Cardiac fibroblast (primary cell): ENCODE measurements around the gene H1-8.
"Not testable (repeated sequence)": the region's sequence is repeated elsewhere in the genome, so short reads cannot be mapped to it uniquely, and the experiment has no call there.

Experiments
- DNase-seq, 2 donors: peaks; one replicate each; pipeline versions ENCODE4 v3.0.0 to v3.0.0-alpha.2; 2010; ENCODE audit warnings: low read depth in 2 of 2
- H3K4me3 ChIP-seq, 2 donors: replicated peaks in 1 of 2; 1 replicate in 1 of 2; 2 replicates in 1 of 2; pipeline ENCODE4 v1.5.1; 2011; ENCODE audit warnings: low read depth in 2 of 2, low read length in 2 of 2, mild to moderate bottlenecking in 2 of 2, moderate library complexity in 1 of 2
- TF ChIP-seq, protein P1 (sequence below): IDR thresholded peaks from one replicate; pipeline ENCODE4 v1.5.1; 2011; ENCODE audit warnings: low read depth, mild to moderate bottlenecking, low read length, inconsistent platforms

The H1-8 gene, protein sequence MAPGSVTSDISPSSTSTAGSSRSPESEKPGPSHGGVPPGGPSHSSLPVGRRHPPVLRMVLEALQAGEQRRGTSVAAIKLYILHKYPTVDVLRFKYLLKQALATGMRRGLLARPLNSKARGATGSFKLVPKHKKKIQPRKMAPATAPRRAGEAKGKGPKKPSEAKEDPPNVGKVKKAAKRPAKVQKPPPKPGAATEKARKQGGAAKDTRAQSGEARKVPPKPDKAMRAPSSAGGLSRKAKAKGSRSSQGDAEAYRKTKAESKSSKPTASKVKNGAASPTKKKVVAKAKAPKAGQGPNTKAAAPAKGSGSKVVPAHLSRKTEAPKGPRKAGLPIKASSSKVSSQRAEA

DNA sequence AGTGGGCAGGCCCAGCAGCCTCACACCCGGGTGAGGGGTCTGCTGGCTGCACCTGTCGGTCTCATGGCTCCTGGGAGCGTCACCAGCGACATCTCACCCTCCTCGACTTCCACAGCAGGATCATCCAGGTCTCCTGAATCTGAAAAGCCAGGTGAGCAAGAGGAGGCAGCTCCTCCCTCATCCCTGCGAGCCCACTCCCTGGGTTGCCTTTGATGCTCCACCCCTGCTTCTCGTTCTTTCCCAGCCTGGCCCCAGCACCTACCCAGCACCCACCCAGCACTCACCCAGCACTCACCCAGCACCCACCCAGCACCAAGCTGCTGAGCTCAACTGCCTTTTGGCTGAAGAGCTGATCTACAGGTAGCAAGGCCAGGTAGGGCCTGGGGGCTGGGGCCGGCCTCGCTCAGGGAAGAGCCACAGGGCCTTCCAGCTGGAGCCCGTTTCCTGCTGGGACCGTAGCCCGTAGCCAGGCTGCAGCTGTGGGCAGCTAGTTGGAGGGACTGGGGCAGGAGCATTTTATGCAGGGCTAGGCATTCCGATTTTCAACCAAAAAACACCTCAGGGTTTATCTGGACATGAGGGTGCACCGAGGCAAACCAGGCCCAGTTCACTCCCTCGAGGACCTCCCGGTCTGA, at the start of gene H1-8:
H1-8 (plus strand) TSS at position 20 of the 635 bp plus-strand sequence; CDS start at position 64, 44 bp downstream.
- TF ChIP-seq, protein P1, sequence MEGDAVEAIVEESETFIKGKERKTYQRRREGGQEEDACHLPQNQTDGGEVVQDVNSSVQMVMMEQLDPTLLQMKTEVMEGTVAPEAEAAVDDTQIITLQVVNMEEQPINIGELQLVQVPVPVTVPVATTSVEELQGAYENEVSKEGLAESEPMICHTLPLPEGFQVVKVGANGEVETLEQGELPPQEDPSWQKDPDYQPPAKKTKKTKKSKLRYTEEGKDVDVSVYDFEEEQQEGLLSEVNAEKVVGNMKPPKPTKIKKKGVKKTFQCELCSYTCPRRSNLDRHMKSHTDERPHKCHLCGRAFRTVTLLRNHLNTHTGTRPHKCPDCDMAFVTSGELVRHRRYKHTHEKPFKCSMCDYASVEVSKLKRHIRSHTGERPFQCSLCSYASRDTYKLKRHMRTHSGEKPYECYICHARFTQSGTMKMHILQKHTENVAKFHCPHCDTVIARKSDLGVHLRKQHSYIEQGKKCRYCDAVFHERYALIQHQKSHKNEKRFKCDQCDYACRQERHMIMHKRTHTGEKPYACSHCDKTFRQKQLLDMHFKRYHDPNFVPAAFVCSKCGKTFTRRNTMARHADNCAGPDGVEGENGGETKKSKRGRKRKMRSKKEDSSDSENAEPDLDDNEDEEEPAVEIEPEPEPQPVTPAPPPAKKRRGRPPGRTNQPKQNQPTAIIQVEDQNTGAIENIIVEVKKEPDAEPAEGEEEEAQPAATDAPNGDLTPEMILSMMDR, result no peak
- DNase-seq, result no peak
- H3K4me3 ChIP-seq, result no peak within 1 kb of the TSS

DNA sequence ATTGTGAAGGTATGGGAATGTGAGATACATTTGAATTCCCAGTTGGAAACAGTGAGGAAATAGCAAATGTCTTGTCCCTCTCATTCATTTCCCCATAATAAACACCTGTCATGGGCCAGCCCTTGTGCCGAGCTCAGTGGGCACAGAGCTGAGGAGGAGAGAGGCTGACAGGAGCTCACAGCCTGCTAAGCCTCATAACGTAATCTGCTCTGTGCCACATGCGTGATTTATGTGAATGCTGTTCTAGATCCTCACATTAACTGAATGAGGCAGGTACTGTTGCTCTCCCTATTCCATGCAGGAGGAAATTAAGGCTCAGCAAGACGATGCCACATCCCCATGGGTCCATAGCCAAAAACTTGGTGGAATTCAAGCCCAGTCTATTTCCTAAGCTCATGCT, 49.8 kb upstream of the H1-8 start:
- DNase-seq, result no peak
- TF ChIP-seq, protein P1, result no peak
- H3K4me3 ChIP-seq, result no peak overlapping the region

DNA sequence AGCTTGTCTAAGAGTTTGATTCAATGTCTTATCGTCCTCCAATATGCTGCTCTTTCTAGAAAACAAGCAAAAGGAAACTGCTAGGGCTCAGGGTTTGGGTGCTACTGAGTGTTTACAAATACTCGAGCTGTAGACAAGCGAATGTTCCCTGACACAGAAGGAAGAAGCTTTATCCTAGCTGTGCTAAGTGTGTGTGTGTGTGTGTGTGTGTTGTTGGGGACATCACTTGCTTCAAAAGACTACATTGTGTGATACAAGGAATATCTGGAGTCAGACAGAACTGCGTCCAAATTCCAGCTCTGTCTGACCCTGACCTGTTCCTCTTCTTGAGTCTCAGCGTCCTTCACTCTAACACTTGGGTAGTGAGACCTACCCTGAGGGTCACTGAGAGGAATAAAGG, 48.5 kb upstream of the H1-8 start:
- peak in 1 of 2 donors; percentile 20 for DNase-seq
- not testable (repeated sequence) for H3K4me3 ChIP-seq

DNA sequence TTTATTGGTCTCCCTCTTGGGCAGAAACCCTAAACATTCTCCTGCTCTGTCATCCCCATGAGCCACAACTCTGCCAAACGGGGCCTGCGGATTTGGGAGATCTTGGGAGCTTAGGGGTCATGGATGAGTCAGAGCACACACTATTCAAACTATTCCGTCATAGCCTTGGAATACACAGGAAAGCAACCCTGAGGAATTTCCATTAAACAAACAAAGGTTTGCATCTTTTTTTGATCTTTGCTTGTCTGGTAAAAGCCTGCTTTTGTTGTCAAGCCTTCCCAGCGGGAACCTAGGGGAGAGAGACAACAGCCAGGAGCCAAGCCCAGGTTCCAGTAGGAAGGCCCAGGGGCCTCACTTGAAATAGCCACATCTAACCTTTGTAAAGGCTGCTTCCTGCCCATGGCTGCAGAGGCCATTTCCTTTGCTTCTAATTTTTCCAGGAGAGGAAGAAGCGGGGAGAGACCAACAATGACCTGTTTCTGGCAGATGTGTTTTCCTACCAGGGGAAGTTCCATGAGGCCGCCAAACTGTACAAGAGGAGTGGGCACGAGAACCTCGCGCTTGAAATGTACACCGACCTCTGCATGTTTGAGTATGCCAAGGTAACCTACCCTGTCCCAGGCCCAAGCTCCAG, 47.9 kb upstream of the H1-8 start:
- H3K4me3 ChIP-seq, result not testable (repeated sequence)
- peak; percentile 76 for DNase-seq

DNA sequence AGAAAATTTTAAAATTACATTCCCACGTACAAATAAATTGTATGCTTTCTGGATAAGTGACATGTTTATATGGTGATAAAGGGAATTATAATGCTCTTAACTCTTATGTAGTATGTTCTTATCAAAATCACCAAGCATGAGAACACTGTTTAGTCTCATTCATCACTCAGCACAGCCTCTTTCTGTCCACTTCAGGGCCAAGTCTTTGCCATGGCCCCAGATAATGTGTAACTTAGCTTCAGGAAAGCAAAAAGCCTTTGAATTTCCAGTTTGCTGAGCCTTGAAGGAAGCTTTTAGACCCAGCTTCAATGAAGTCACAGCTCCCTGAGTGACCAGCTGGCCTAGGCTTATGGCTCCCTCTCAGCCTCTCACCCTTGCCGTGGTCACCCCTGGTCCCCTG, 45.1 kb upstream of the H1-8 start:
- peak in 1 of 2 donors; percentile 39 for DNase-seq

DNA sequence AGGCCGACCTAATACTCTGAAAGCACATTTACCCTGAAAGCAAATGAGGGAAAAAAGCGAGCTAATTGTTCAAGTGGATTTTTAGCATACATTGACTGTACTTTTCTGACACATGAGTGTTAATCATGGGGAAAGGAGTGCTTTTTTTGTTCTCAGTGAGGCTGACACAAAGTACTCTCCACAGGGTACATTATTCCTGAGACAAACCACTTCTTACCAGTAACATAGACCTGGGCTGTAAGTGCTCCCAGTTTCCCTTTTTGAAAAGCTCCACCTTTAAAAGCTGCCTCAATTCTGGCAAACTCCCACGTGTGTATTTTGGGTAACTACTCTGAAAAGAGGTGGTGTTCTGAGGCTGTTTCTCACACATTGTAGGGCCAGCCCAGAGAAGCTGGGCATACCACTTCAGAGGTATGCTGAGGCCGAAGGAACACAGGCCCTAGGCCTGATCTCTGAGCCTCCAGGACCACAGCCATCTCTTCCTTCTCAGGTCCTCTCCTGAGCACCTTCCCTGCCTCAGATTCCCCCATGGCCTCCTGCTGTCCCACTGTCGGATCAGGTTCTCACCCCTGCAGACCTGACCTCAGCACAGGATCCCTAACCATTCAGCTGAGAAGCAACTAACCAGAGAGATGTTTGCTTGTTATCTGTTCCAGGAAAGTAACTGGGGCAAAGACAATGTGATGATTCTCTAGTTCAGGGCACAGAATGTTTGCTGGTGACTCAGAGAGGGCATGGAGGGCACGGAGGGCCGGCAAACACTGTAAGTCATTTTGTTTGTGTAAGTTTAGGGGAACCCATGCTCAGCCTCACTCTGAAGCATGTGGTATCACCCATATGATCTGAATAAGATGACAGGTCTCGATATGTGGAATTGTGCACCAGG, 44.1 kb upstream of the H1-8 start:
- DNase-seq, H3K4me3 ChIP-seq: not testable (repeated sequence)

More for the DNA sequence above, 45.1 kb upstream of the H1-8 start:
- H3K4me3 ChIP-seq, result not testable (repeated sequence)

DNA sequence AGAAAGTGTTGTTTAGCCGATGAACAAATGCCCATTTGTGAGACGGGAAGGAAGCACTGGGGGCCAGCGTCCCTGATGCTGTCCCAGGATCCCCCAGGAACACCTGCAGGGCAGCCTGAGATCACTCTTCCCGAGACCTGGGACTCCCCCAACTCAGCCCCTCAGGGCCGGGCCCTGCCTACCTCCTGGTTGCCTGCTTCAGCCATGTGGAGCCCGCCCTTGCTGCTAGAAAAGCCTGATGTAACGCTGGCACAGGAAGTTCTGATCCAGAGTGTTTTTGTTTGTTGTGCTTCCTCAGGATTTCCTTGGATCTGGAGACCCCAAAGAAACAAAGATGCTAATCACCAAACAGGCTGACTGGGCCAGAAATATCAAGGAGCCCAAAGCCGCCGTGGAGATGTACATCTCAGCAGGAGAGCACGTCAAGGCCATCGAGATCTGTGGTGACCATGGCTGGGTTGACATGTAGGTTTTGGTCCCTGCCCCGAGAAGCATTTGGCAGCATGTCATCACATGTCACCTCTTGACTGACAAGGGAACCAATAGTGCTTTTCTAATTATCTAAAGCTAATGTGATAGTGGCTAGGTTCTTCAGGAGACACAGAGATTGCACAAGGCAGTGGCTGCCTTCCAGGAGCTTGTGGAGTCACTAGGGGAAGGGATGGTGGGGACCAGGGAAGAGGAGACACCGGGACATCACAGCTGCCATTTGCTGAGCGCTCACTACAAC, 43.2 kb upstream of the H1-8 start:
- DNase-seq, H3K4me3 ChIP-seq: not testable (repeated sequence)

DNA sequence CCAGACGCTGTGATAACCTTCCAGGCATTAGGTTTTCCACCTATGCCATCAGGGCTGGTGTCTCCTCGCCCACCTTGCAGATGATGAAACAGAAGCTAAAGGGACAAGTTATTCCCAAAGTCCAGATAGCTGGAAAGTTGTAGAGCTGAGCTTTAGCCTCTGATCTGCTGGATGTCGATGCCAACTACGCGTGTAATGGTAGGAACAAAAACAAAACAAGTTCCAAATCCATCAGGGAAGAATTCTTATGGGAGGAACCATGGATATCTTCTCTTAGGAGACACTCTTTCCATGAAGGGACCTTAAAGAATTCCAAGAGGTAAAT, 42.7 kb upstream of the H1-8 start:
- DNase-seq, result no peak
- TF ChIP-seq, protein P1, result no peak
- H3K4me3 ChIP-seq, result no peak overlapping the region

DNA sequence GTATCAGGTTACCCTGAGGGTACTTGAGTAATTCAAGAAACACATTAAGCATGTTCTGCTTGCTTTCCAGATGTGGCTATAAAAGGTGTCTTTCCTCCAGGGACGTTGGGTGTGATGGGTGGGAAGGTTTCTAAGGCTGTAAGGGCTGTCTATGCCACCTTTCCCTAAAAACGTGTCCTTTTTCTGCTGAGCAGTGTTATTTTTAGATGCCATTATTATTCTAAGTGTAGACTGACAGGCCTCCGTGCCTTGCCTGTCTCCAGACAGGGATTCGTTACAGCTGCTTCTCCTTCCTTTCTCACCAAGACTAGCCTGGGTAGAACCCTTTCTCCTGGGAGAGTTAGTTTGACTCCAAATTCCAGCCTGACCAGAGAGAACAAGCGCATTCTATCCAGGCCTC, 41.3 kb upstream of the H1-8 start:
- TF ChIP-seq, protein P1, result no peak
- no peak for DNase-seq
- no peak overlapping the region for H3K4me3 ChIP-seq
